Stromal cell of bone marrow (primary cell): ENCODE measurements around the gene SCARF2.
"Not testable (repeated sequence)": the region's sequence is repeated elsewhere in the genome, so short reads cannot be mapped to it uniquely, and the experiment has no call there.

Experiments used
- DNase-seq: peaks from one replicate; pipeline ENCODE4 v3.0.0-alpha.2; 2012; ENCODE audit warnings: low read depth

Gene SCARF2

DNA sequence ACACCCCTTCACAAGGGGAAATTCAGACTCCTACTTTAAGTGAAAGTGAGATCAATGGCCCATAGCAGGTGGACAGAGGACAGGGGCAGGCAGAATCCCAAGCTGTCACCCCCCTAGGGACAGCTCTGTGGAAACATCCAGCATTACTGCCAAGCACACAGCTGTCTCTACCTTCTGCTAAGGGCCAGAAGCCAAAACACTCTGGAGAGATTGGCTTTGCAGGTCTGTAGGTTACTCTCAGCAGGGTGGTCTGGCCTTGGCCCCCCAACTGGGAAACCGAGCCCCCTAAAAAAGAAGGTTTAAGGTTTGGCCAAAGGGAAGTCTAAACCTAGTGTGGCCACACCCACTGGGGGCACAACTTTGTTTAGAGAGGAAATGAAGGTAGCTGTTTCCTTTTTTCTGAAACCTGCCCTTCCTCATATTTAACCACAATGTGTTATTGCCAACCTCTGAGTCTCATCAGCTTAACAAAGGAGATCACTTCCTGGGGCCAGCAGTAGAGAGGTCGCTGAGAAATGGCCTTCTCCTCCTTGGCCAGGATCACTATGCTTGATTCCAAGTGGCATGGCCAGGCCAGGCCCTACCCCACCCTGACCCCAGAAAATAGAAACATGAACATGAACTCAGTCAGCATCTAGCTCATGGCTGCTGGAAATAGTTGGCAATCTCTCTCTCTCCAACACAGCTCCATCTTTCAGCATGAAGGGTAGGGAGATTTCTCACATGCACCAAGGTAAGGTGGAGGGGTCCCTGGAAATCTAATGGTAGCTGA is 25.9 kb upstream of the SCARF2 start:
- no peak for DNase-seq

DNA sequence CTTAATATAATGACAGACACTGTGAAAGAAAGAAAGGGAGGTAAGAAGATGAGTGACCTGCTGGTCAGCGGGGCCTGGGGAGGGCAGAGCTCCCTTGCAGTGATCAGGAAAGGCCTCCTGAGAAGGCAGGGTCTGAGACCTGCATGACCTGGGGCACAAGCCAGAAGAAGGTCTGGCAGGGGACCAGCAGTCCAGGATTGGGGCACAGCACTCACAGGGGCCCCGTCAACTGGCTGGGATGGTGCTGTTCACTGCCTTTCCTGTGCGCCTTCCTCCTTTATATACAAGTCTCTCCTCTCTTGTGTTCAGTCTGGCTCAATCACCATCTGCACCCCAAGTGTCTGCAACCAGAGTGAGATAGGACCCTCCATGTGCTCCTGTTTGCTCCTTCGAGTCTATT is 22.2 kb upstream of the SCARF2 start:
- DNase-seq = no peak

DNA sequence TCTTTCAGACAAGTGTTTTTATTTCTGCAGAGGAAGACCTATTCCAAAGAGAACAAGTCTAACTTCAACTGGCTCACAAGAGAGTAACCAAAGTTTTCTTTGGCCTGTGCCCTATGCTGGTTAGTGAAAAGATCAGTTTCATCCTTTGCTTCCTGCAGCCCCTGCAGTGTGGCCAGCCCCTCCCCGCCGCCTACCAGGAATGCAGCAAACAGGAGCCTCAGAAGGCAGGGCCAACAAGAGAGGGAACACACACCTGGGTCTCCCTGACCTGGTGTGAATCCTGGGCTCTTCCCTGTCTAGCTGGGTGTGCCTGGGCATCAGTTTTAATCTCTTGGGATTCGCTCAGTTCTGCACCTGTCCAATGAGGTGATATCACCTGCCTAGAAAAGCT is 21.5 kb upstream of the SCARF2 start:
- no peak for DNase-seq

DNA sequence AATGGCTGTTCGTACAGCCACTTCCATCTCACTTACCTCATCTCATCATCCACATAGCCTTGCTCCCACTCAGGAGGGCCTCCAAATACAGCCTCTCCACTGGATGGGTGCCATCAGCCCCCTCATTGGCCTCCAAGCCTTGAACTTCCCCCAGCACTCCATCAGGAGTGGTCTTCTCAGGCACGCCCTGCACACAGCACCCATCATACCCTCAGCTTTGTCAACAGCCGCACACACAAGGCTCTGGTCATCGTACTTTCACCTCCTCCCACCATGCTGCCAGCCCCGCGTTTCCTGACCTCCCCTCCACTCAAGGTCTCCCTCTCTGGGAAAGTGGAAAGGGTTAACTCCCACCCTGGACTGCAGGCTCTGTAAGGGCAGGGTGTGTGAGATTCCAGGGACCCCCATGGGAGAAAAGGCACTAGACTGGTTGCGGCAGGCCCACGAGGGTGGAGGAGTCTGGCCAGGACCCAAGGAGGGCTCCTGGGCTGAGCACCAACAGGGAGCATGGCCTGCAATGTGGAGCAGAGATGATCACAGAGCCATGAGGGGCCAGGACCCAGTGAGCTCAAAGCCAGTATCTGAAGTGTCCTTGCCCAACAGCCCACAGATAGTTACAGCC is 21.0 kb upstream of the SCARF2 start:
- no peak for DNase-seq

DNA sequence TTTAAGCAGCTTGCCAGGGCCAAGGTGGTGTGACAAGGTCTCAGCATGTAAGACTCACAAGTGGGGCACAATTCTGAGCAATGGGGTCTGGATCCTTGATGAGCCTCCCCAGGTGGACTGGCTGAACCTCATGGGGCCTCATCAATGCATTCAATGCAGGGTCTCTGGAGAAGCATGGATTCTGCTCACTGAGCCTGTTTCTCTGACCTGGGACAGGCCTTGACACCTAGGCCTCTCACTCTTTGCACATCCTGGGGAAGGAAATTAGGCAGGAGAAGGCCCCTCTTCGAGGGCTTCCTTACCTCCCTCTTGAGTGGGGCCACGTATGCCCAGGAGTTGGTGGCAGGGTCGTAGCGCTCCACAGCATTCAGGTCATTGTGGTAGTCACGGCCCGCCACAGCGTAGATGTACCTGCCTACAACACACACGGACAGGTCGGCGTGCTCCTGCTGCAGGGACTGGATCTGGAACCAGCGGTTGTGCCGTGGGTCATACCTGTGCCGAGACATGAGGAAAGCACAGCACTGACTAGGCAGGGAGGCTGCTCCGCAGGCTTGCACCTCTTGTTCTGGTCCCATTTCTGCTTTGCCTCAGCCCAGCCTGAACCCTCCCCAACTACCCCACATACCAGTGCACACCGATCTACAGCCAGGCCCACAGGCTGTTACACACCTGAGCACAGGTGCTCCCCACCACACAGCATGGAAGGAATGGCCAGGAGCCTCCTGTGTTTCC is 20.0 kb upstream of the SCARF2 start:
- no peak for DNase-seq

DNA sequence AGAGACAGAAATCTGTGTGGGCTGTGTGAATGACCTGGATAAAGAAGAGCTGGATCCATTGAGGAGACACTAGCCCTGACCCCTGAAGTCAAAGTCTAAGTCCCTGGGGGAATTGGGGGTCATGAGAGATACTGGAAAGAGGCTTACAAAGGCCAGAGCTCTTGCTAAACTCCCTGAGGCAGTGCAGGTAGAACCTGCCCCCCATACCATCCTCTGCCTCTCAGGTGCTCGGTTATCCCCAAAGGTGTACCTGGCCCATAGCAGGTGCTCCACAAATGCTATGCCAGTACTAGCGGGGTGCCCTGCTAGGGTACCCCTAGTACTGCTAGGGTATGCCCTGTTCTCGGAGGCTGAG is 19.1 kb upstream of the SCARF2 start:
- DNase-seq = no peak

DNA sequence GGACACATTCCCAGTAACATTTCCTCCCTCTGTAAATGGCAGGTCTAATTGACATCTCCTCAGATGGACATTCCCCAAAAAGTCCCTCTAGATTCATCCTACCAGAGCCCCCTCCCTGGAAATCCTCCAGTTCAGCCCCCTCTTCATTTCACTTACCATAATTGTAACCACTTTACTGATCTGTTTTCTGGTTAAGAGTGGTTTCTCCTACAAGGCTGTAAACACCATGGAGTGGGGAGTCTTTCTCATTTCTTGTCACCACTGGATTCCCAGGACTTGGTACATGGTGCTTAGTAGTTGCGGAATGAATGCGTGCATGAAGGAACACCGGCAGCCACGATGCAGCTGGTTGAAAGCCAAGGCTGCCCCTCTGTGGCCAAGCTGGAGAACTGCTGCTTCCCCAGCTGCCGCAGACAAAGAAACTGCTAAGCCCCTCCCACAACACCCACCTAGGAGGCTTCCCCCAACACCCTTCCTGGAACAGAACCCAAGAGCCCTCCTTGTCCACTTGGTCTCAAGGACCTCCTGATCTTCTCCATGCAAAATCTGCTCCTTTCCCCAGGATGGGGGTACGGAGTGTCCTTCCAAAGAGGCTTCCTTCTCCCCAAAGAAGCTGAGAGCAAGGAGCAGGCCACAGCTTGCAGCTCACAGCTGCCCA is 18.6 kb upstream of the SCARF2 start:
- peak; percentile 52 for DNase-seq

DNA sequence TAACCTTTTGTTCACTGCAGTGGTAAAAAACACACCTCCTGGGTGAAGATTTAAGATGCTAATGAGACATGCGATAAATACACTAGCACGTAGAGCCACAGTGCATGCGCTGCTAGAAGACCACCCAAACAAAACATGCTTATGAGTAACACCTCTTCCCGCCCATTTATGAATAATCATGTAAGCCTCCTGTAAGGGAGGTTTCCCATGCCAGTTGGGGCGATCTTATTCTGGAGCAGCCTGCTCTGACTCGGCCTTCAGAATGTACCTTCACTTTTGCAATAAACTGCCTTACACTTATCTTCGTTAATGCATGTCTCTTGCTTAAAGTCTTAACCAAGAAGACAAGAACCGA is 18.1 kb upstream of the SCARF2 start:
- no peak for DNase-seq

DNA sequence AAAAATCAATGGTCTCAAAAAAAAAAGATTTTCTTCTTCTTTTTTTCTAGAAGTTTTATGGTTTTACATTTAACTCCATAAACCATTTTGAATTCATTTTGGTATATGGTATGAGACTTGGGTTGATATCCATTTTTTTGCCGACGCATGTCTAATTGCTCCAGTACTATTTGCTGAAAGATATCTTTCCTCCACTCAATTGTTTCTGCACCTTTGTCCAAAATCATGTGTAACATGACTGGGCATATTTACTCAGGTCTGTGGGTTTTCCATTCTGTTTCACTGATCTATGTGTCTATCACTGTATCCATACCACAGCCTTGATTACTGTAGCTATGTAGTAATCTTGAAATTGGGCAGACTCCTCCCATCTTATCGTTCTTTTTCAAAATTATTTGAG is 15.6 kb upstream of the SCARF2 start:
- DNase-seq = no peak

DNA sequence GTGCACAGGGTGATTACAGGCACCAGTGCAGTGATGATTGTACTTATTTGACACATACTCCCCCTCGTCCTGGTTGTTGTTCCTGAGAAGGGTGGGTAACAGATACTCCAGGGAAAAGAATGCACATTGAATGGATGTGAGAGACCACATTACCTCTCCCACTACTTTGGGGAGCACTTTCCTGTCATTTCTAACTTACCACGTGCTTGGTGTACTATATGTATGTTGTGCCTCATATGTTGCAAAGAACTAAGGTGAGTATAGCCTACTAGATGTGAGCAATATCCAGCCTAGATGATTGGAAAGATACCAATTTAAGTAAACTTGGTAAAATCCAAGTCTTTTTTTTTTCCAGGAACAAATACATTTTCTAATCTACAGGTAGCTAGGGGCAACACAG is 14.3 kb upstream of the SCARF2 start:
- no peak for DNase-seq

DNA sequence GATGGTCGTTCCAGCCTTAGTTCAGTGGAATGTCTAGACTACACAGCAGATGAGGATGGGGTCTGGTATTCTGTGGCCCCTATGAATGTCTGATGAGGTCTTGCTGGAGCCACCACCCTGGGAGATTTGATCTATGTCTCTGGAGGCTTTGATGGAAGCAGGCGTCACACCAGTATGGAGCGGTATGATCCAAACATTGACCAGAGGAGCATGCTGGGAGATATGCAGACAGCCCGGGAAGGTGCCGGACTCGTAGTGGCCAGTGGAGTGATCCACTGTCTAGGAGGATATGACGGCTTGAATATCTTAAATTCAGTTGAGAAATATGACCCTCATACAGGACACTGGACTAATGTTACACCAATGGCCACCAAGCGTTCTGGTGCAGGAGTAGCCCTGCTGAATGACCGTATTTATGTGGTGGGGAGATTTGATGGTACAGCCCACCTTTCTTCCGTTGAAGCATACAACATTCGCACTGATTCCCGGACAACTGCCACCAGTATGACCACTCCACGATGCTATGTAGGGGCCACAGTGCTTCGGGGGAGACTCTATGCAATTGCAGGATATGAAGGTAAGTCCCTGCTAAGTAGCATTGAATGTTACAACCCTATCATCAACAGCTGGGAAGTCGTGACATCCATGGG is 13.6 kb upstream of the SCARF2 start:
- not testable (repeated sequence) for DNase-seq

DNA sequence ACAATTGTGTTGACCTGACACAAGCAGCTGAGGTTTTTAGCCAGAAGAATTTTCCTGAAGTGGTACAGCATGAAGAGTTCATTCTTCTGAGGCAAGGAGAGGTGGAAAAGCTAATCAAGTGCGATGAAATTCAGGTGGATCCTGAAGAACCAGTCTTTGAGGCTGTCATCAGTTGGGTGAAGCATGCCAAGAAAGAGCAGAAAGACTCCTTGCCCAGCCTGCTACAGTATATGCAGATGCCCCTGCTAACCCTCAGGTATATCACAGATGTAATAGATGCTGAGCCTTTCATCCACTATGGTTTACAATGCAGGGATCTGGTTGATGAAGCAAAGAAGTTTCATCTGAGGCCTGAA is 12.9 kb upstream of the SCARF2 start:
- no peak for DNase-seq

DNA sequence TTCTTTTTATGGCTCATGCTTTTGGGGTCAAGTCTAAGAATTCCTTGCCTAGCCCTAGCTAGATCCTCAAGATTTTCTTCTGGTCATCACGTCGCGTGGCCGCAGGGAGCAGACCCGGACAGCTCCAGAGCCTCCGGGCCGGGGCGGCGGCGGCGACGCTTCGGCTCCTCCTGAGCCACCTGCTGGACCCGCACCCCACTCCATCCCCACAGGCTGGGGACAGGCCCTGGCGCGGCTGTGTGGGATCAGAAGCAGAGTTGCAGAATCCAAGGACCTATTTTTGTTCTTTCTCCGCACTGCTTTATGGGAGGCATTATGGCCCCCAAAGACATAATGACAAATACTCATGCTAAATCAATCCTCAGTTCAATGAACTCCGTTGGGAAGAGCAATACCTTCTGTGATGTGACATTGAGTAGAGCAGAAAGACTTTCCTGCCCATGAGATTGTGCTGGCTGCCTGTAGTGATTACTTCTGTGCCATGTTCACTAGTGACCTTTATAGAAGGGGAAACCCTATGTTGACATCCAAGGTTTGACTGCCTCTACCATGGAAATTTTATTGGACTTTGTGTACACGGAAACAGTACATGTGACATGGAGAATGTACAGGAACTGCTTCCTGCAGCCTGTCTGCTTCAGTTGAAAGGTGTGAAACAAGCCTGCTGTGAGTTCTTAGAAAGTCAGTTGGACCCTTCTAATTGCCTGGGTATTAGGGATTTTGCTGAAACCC is 12.4 kb upstream of the SCARF2 start:
- no peak for DNase-seq

DNA sequence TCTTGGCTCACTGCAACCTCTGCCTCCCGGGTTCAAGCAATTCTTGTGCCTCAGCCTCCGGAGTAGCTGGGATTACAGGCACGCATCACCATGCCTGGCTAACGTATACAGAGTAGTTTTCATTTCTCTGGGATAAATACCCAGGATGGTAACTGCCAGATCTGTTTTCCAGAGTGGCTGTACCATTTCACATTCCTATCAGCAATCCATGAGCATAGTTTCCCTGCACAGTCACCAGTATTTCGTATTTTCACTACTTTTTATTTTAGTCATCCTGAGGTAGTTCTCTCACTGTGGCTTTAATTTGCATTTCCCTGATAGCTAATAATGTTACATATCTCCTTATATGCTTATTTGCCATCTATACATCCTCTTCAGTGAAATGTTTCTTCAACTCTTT is 11.0 kb upstream of the SCARF2 start:
- no peak for DNase-seq

DNA sequence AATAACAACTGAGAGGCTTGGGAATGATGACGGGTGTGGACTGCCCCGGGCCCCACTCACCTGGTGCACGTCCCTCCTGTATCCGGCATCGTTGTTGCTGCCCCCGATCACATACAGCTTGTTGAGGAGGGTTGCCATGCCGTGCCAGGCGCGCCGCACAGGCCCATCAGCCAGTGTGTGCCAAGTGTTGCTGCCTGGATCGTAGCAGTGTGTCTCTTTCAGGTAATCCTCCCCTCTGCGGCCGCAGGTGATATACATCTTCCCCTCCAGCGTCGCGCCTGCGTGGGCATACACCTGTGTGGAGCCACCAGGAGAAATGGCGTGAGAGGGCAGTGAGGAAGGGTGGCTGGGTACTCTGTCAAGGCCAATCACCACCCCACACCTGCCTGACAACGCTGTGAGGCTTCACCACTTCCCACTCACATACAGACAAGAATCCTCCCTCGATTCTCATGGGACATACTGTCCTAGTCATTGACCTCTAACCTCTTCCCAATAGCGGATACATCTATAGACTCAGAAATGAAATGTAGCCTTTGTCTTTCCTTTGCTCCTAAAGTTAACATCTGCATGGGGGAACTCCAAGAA is 8.9 kb upstream of the SCARF2 start:
- no peak for DNase-seq

DNA sequence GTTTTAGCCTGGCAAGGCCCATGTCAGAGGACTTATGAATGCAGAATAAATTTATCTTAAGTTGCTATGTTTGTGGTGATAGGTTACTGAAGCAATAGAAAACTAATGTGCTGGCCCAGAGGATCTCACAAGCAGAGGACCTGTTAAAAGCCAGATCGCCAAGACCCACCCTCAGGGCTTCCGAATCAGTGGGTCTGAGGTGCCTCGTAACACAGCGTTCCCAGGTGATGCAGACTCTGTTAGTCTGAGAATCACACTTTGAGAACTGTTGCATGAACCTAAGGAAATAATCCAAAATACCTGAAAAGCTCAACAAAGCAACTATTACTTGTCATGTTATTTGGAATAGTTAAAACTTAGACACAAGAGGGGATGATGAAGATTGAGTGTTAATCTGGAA is 6.7 kb upstream of the SCARF2 start:
- DNase-seq = no peak

DNA sequence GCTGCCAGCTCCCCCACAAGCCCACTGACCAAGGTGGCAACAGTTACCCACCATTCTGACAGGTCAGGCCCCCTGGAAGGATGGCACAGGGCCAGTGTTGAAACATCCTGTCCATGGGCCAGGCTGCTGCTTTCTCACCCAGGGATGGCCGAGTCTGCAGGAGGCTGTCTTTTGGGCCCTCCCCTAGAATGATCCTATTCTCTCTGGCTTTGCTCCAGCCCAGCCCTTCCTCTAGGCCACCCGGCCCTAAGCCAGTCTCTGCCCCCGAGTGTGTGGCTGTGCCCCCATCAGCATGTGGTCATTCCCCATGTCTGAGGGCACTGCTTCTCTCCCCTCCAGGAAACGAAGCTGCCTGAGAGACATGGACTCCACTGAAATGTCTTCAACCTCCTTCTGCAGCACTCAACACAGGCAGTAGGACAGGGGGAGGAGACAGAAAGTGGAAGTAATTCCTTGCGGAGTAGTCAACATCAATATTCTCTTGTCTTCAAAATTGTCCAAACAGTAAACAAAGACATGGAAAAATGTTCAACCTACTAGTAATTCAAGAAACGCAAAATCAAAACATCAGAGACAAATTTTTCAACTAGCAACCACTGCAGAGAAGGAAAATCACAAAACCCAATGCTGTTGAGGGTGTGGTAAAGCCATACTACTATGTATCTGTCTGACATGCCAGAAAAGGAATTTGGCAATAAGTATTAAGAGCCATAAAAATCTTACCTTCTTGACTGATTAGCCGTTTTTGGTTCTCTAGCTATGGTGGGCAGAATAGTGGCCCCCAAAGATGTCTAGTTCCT is 5.1 kb upstream of the SCARF2 start:
- no peak for DNase-seq

DNA sequence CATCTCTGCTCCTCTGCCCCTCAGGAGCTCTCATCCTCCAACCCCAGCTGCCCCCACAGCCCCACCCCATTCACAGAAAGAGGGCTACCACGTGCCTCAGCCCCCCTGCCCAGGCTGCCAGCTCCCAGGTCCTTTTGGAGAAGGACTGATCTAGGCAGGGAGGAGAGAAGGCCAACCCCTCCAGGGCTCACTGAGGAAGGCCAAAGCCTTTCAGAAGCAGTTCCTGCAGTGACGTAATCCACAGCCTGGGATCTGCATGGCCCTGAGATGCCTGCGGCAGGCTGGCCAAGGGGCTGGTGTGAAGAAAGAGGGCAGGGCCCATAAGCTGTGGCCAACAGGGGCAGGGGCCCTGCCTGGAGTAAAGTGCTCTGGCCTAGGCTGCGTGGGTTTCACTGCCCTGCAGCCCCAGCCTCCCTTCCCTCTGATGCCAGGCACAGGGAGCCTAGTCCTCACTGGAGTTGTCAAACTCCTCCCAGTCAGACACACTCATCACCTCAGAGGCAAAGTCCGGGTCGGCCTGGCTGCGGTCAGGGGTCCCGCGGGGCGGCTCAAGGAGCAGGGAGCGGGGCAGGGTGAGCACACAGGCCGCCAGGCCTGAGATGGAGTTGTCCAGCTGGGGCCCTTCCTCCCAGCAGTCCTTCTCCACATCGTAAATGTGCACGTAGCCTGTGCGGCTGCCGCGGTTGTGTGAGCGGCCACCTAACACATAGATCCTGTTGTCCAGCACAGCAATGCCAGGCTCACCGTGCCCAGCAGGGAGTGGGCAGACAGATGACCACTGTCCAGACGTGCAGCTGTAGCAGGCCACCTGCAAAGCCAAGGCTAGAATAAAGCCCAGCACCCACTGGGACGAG is 4.2 kb upstream of the SCARF2 start:
- DNase-seq = no peak
